Measurements from ENCODE around the gene IGDCC3. TPM values are rescaled to one million over a fixed set of nuclear protein-coding genes. Genes with fewer than 3 reads are reported as not detected.

Gene IGDCC3
- total RNA-seq, 3 donors from 2014 or later (not counting 1 experiment from before 2014, with no cell fraction given), result not detected

DNA sequence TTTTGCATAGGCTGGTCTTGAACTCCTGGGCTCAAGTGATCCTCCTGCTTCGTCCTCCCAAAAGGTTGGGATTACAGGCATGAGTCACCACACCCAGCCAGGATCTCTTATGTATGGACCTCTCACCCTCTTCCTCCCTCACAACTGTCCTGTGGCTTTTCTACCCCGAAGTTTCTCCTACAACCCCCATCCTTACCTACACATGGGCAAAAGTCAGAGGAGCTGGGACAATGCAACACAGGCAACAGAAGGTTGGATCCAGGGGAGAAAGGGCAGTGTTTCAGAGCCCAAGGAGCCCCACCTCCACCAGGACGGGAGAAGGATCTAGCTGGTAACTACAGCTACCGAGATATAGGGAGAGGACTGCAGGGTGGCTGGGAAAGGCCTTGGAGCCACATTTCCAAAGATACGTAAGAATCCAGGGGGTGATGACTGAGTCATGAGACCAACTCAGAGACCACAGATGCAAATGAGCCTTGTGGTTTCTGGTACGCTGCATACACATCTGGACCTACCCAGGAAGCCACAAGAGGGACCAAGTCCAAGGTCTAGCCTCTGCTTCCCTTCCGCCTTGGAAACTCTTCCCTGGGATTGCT lies 31.3 kb upstream of the IGDCC3 start:
- Mint-ChIP-seq H3K36me3 (no peaks in the 10 kb centered on the region), H3K27ac (no peak overlapping the region), H3K4me1 (no peaks in the 10 kb centered on the region), H3K27me3 (ENCODE audit: low read depth in 2 of 2) (peaks cover 3 to 7% of the 10 kb centered on the region in 2 donors), H3K4me3 (no peak overlapping the region), H3K9me3 (no peaks in the 10 kb centered on the region)
- Histone ChIP-seq H3K4me3 (ENCODE audit: low read length) (no peak overlapping the region), H3K27me3 (ENCODE audit: control insufficient read depth, insufficient read depth, low read length) (no peaks in the 10 kb centered on the region), H3K9me3 (ENCODE audit: control insufficient read depth, insufficient read depth, low read length) (no peaks in the 10 kb centered on the region), H3K36me3 (ENCODE audit: control insufficient read depth, insufficient read depth, low read length) (no peaks in the 10 kb centered on the region), H3K4me1 (ENCODE audit: control insufficient read depth, insufficient read depth, low read length) (no peaks in the 10 kb centered on the region), H3K27ac (ENCODE audit: low read length) (no peak overlapping the region)
- 46% methylated on average over 6 of the region's 7 CpGs for WGBS (ENCODE audit: insufficient coverage)
- intact Hi-C loops (cut with micrococcal nuclease), result no loop called here
- ATAC-seq, result no peak
- TF ChIP-seq, protein P1, sequence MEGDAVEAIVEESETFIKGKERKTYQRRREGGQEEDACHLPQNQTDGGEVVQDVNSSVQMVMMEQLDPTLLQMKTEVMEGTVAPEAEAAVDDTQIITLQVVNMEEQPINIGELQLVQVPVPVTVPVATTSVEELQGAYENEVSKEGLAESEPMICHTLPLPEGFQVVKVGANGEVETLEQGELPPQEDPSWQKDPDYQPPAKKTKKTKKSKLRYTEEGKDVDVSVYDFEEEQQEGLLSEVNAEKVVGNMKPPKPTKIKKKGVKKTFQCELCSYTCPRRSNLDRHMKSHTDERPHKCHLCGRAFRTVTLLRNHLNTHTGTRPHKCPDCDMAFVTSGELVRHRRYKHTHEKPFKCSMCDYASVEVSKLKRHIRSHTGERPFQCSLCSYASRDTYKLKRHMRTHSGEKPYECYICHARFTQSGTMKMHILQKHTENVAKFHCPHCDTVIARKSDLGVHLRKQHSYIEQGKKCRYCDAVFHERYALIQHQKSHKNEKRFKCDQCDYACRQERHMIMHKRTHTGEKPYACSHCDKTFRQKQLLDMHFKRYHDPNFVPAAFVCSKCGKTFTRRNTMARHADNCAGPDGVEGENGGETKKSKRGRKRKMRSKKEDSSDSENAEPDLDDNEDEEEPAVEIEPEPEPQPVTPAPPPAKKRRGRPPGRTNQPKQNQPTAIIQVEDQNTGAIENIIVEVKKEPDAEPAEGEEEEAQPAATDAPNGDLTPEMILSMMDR (IDR thresholded peaks at IDR 0.05), result no peak
- no peak for DNase-seq

DNA sequence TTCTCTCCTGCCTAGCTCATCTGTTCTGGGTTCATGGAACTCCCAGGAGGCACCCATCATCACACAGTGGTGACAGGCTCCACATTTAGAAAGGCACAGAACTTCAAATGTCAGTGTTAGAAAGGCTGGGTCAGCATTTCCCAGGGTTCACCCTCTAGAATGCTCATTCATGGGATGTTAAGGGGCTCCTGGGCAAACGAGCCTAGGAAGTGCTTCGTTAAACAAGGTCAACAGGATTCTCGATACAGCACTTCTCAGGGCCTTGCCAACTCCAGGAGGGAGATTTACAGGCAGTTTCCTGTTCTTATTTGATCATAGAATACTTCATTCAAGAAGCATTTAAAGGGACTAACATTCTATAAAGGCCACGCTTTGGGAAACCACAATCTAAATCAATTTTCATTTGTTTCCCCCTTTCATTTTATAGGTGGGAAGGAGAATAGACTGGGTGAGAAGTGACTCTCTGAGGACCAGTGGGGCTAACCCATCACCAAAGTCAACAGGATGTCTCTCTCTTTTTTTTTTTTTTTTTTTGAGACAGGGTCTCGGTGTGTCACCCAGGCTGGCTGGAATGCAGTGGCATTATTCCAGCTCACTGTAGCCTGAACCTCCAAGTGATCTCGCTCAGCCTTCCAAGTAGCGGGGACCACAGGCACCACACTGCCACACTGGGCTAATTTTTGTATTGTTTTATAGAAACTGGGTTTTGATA lies 30.7 kb upstream of the IGDCC3 start:
- Histone ChIP-seq H3K4me1 (ENCODE audit: control insufficient read depth, insufficient read depth, low read length) (no peaks in the 10 kb centered on the region), H3K27me3 (ENCODE audit: control insufficient read depth, insufficient read depth, low read length) (no peaks in the 10 kb centered on the region), H3K36me3 (ENCODE audit: control insufficient read depth, insufficient read depth, low read length) (no peaks in the 10 kb centered on the region), H3K9me3 (ENCODE audit: control insufficient read depth, insufficient read depth, low read length) (no peaks in the 10 kb centered on the region), H3K27ac (ENCODE audit: low read length) (no peak overlapping the region), H3K4me3 (ENCODE audit: low read length) (no peak overlapping the region)
- TF ChIP-seq, protein P1 (IDR thresholded peaks at IDR 0.05), result no peak
- Mint-ChIP-seq H3K4me3 (no peak overlapping the region), H3K9me3 (no peaks in the 10 kb centered on the region), H3K27ac (no peak overlapping the region), H3K27me3 (ENCODE audit: low read depth in 2 of 2) (peaks cover 7 to 8% of the 10 kb centered on the region in 2 donors), H3K4me1 (no peaks in the 10 kb centered on the region), H3K36me3 (no peaks in the 10 kb centered on the region)
- intact Hi-C loops (cut with micrococcal nuclease), result no loop called here
- WGBS (ENCODE audit: insufficient coverage), result 65% methylated on average over 6 of the region's 7 CpGs
- ATAC-seq (no peak), DNase-seq (no peak)

GRCh38 chr15:65406424-65407000 lies 28.7 kb upstream of the IGDCC3 start:
- H3K27ac ChIP-seq (ENCODE audit: low read length), result no peak overlapping the region
- Mint-ChIP-seq H3K27ac (no peak overlapping the region), H3K4me1 (no peaks in the 10 kb centered on the region), H3K4me3 (no peak overlapping the region), H3K36me3 (no peaks in the 10 kb centered on the region), H3K27me3 (ENCODE audit: low read depth in 2 of 2) (peaks cover 7 to 9% of the 10 kb centered on the region in 2 donors), H3K9me3 (no peaks in the 10 kb centered on the region)
- DNase-seq (no peak), ATAC-seq (no peak)
- H3K4me1 ChIP-seq (ENCODE audit: control insufficient read depth, insufficient read depth, low read length), result no peaks in the 10 kb centered on the region
- no peaks in the 10 kb centered on the region for H3K36me3 ChIP-seq (ENCODE audit: control insufficient read depth, insufficient read depth, low read length)
- H3K9me3 ChIP-seq (ENCODE audit: control insufficient read depth, insufficient read depth, low read length), result no peaks in the 10 kb centered on the region
- no peaks in the 10 kb centered on the region for H3K27me3 ChIP-seq (ENCODE audit: control insufficient read depth, insufficient read depth, low read length)
- intact Hi-C loops (cut with micrococcal nuclease), result no loop called here
- TF ChIP-seq, protein P1 (IDR thresholded peaks at IDR 0.05), result no peak
- H3K4me3 ChIP-seq (ENCODE audit: low read length), result no peak overlapping the region
- 62% methylated on average over 10 of the region's 10 CpGs for WGBS (ENCODE audit: insufficient coverage)

Measured in natural killer cell (primary cell).